Measurements from ENCODE around the gene GPRC5B.

The GPRC5B gene

DNA sequence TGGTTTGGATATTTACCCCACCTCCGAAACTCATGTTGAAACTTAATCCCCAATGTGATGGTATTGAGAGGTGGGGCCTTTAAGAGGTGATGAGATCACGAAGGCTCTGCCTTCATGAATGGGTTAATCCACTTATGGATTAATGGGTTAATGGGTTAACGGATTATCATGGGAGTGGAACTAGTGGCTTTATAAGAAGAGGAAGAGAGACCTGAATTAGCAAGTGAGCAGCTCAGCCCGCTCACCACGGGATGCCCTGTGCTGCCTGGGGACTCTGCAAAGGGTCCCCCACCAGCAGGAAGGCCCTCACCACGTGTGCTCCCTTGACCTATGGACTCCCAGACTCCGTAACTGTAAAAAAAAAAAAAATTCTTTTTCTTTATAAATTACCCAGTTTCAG is 16.5 kb upstream of the GPRC5B start:
- H3K27ac ChIP-seq: no peak overlapping the region
- H3K4me1 ChIP-seq (ENCODE audit: low read depth, poor library complexity, severe bottlenecking): no peaks in the 10 kb centered on the region
- no peak overlapping the region for H3K9ac ChIP-seq
- H3K4me2 ChIP-seq: no peak overlapping the region
- no peaks in the 10 kb centered on the region for H3K36me3 ChIP-seq (ENCODE audit: insufficient read depth)
- H3K27me3 ChIP-seq (ENCODE audit: insufficient read depth, low read depth): no peaks in the 10 kb centered on the region
- H4K20me1 ChIP-seq (ENCODE audit: insufficient read depth): no peaks in the 10 kb centered on the region
- no peak overlapping the region for H2AFZ ChIP-seq (ENCODE audit: low read depth)
- H3K79me2 ChIP-seq (ENCODE audit: insufficient read depth, low read depth): no peaks in the 10 kb centered on the region
- no peak for TF ChIP-seq CTCF (conservative IDR thresholded peaks at IDR 0.05; ENCODE audit: low read depth, low read length)
- H3K4me3 ChIP-seq (IDR thresholded peaks at IDR 0.05; ENCODE audit: insufficient read depth, low read depth, low read length): no peak overlapping the region

- Histone ChIP-seq H3K36me3 (ENCODE audit: insufficient read depth) (no peaks in the 10 kb centered on the region), H3K27me3 (ENCODE audit: insufficient read depth, low read depth) (no peaks in the 10 kb centered on the region), H3K9ac (no peak overlapping the region), H3K4me1 (ENCODE audit: low read depth, poor library complexity, severe bottlenecking) (no peaks in the 10 kb centered on the region), H3K4me3 (IDR thresholded peaks at IDR 0.05; ENCODE audit: insufficient read depth, low read depth, low read length) (no peak overlapping the region), H3K79me2 (ENCODE audit: insufficient read depth, low read depth) (no peaks in the 10 kb centered on the region), H3K4me2 (no peak overlapping the region), H3K27ac (no peak overlapping the region), H2AFZ (ENCODE audit: low read depth) (no peak overlapping the region), H4K20me1 (ENCODE audit: insufficient read depth) (no peaks in the 10 kb centered on the region)
- TF ChIP-seq CTCF (conservative IDR thresholded peaks at IDR 0.05; ENCODE audit: low read depth, low read length): peak; percentile 20
Observed at GRCh38 chr16:19899605-19899955, 14.9 kb upstream of the GPRC5B start.

GRCh38 chr16:19898924-19899604 is 14.4 kb upstream of the GPRC5B start:
- Histone ChIP-seq H3K4me2 (no peak overlapping the region), H3K9ac (no peak overlapping the region), H4K20me1 (ENCODE audit: insufficient read depth) (no peaks in the 10 kb centered on the region), H3K27ac (no peak overlapping the region), H3K79me2 (ENCODE audit: insufficient read depth, low read depth) (no peaks in the 10 kb centered on the region), H3K4me1 (ENCODE audit: low read depth, poor library complexity, severe bottlenecking) (no peaks in the 10 kb centered on the region), H3K36me3 (ENCODE audit: insufficient read depth) (no peaks in the 10 kb centered on the region), H2AFZ (ENCODE audit: low read depth) (no peak overlapping the region; the same call in 1 of the 2 replicates), H3K4me3 (IDR thresholded peaks at IDR 0.05; ENCODE audit: insufficient read depth, low read depth, low read length) (no peak overlapping the region), H3K27me3 (ENCODE audit: insufficient read depth, low read depth) (no peaks in the 10 kb centered on the region)
- peak; percentile 90 for TF ChIP-seq CTCF (conservative IDR thresholded peaks at IDR 0.05; ENCODE audit: low read depth, low read length)

GRCh38 chr16:19898166-19898565 is 13.5 kb upstream of the GPRC5B start:
- Histone ChIP-seq H3K36me3 (ENCODE audit: insufficient read depth) (no peaks in the 10 kb centered on the region), H2AFZ (ENCODE audit: low read depth) (no peak overlapping the region), H3K4me1 (ENCODE audit: low read depth, poor library complexity, severe bottlenecking) (no peaks in the 10 kb centered on the region)

More at GRCh38 chr16:19898166-19898565, 13.5 kb upstream of the GPRC5B start:
- Histone ChIP-seq H3K27me3 (ENCODE audit: insufficient read depth, low read depth) (no peaks in the 10 kb centered on the region), H3K9ac (no peak overlapping the region), H3K4me2 (no peak overlapping the region), H3K27ac (no peak overlapping the region), H3K4me3 (IDR thresholded peaks at IDR 0.05; ENCODE audit: insufficient read depth, low read depth, low read length) (no peak overlapping the region), H4K20me1 (ENCODE audit: insufficient read depth) (no peaks in the 10 kb centered on the region), H3K79me2 (ENCODE audit: insufficient read depth, low read depth) (no peaks in the 10 kb centered on the region)
- no peak for TF ChIP-seq CTCF (conservative IDR thresholded peaks at IDR 0.05; ENCODE audit: low read depth, low read length)

Data from KMS-11 (cell line).